Stimulated activated CD4-positive, alpha-beta T cell treated with anti-CD3 and anti-CD28 coated beads, Interleukin-4, amount 100 ng/mL, for 24 hours (primary cell): ENCODE results near the gene NCOA3.

Experiments used
- DNase-seq: peaks from one replicate; pipeline ENCODE4 v3.0.0-alpha.2; 2020

NCOA3 gene

GRCh38 chr20:47648943-47649342 is 147.3 kb downstream of the NCOA3 start:
- DNase-seq, result no peak

GRCh38 chr20:47652301-47652700 is 150.6 kb downstream of the NCOA3 start:
- no peak for DNase-seq

- DNase-seq, result no peak
Observed at GRCh38 chr20:47652794-47653193, 151.1 kb downstream of the NCOA3 start.

GRCh38 chr20:47653869-47654268 is 152.2 kb downstream of the NCOA3 start:
- no peak for DNase-seq

GRCh38 chr20:47654370-47654769 is 152.7 kb downstream of the NCOA3 start:
- no peak for DNase-seq

- no peak for DNase-seq
Observed at GRCh38 chr20:47655635-47656034, 153.9 kb downstream of the NCOA3 start.

- DNase-seq, result no peak
Observed at GRCh38 chr20:47656318-47656717, 154.6 kb downstream of the NCOA3 start.

- DNase-seq, result no peak
Observed at GRCh38 chr20:47659904-47660601, 158.4 kb downstream of the NCOA3 start.

- DNase-seq, result no peak
Observed at GRCh38 chr20:47660602-47660905, 158.9 kb downstream of the NCOA3 start.

GRCh38 chr20:47660983-47661700 is 159.5 kb downstream of the NCOA3 start:
- DNase-seq, result no peak

- DNase-seq, result no peak
Observed at GRCh38 chr20:47661714-47662113, 160.0 kb downstream of the NCOA3 start.

GRCh38 chr20:47662483-47663353 is 161.0 kb downstream of the NCOA3 start:
- DNase-seq, result no peak

- DNase-seq, result peak; percentile 75
Observed at GRCh38 chr20:47663354-47664067, 161.8 kb downstream of the NCOA3 start.

GRCh38 chr20:47664068-47664437 is 162.4 kb downstream of the NCOA3 start:
- DNase-seq, result no peak

- DNase-seq, result no peak
Observed at GRCh38 chr20:47664744-47665143, 163.1 kb downstream of the NCOA3 start.

GRCh38 chr20:47665221-47665991 is 163.7 kb downstream of the NCOA3 start:
- DNase-seq, result no peak

GRCh38 chr20:47666304-47666703 is 164.6 kb downstream of the NCOA3 start:
- no peak for DNase-seq

- no peak for DNase-seq
Observed at GRCh38 chr20:47667086-47667485, 165.4 kb downstream of the NCOA3 start.

GRCh38 chr20:47667531-47668312 is 166.0 kb downstream of the NCOA3 start:
- no peak for DNase-seq

GRCh38 chr20:47668313-47669151 is 166.8 kb downstream of the NCOA3 start:
- no peak for DNase-seq

- DNase-seq, result no peak
Observed at GRCh38 chr20:47669152-47669425, 167.4 kb downstream of the NCOA3 start.
